ENCODE measurements around the gene BEST3.

- TF ChIP-seq CTCF (IDR thresholded peaks at IDR 0.05; ENCODE audit: poor library complexity) (no peak), EZH2 (IDR thresholded peaks at IDR 0.05; ENCODE audit: borderline replicate concordance) (no peak), EZH2phosphoT487 (IDR thresholded peaks at IDR 0.05; ENCODE audit: low read depth, severe bottlenecking, unreplicated experiment) (no peak)
These were observed 50.6 kb downstream of the BEST3 start for GRCh38 chr12:69648476-69648875.

Data from hepatocyte (in vitro differentiated cells).